GM11168 (cell line): ENCODE results near the gene CDC73.
"Not testable (repeated sequence)": the region's sequence is repeated elsewhere in the genome, so short reads cannot be mapped to it uniquely, and the experiment has no call there.

ENCODE experiments used
- in situ Hi-C: fragments of 300-500 bp; cut with MboI; formaldehyde crosslinking; loops from one replicate; pipeline ENCODE4 v1.12.0; 2022; ENCODE audit warnings: low sequenced_read_pairs; ENCODE audit not compliant: unreplicated experiment

The CDC73 gene

GRCh38 chr1:193113258-193113991 is 8.4 kb upstream of the CDC73 start:
- in situ Hi-C loops = no loop called here

- in situ Hi-C loops = no loop called here
These were observed 7.9 kb upstream of the CDC73 start for GRCh38 chr1:193113992-193114332.

GRCh38 chr1:193114485-193115095 is 7.2 kb upstream of the CDC73 start:
- in situ Hi-C loops = no loop called here

- in situ Hi-C loops = no loop called here
These were observed 6.1 kb upstream of the CDC73 start for GRCh38 chr1:193115629-193116227.

GRCh38 chr1:193117167-193117566 is 4.7 kb upstream of the CDC73 start:
- in situ Hi-C loops = not testable (repeated sequence)

- in situ Hi-C loops = no loop called here
These were observed 3.6 kb upstream of the CDC73 start for GRCh38 chr1:193118194-193118593.

GRCh38 chr1:193118803-193119730 is 2.8 kb upstream of the CDC73 start:
- in situ Hi-C loops = no loop called here

- in situ Hi-C loops = no loop called here
These were observed 1.1 kb upstream of the CDC73 start for GRCh38 chr1:193120604-193121166.

- in situ Hi-C loops = no loop called here
These were observed 1.9 kb downstream of the CDC73 start for GRCh38 chr1:193123751-193124150.

GRCh38 chr1:193125369-193125768 is 3.5 kb downstream of the CDC73 start:
- in situ Hi-C loops = no loop called here

GRCh38 chr1:193131266-193131860 is 9.5 kb downstream of the CDC73 start:
- in situ Hi-C loops = no loop called here

GRCh38 chr1:193140254-193140653 is 18.4 kb downstream of the CDC73 start:
- in situ Hi-C loops = no loop called here

GRCh38 chr1:193141804-193142203 is 20.0 kb downstream of the CDC73 start:
- in situ Hi-C loops = no loop called here

- in situ Hi-C loops = no loop called here
These were observed 20.6 kb downstream of the CDC73 start for GRCh38 chr1:193142409-193142808.

GRCh38 chr1:193143285-193143684 is 21.5 kb downstream of the CDC73 start:
- in situ Hi-C loops = no loop called here

GRCh38 chr1:193144361-193144938 is 22.6 kb downstream of the CDC73 start:
- in situ Hi-C loops = no loop called here

- in situ Hi-C loops = no loop called here
These were observed 23.2 kb downstream of the CDC73 start for GRCh38 chr1:193144999-193145398.

GRCh38 chr1:193156117-193156821 is 34.4 kb downstream of the CDC73 start:
- in situ Hi-C loops = no loop called here

- in situ Hi-C loops = no loop called here
These were observed 35.0 kb downstream of the CDC73 start for GRCh38 chr1:193156822-193157142.
